HUES6 (cell line): Measurements from ENCODE around the gene CFAP47.
"Not testable (repeated sequence)": the region's sequence is repeated elsewhere in the genome, so short reads cannot be mapped to it uniquely, and the experiment has no call there.

ENCODE experiments used
- H3K27ac ChIP-seq: 2 replicates; pipeline ENCODE4 v1.7.0; 2013; ENCODE audit warnings: low read depth, mild to moderate bottlenecking, low read length, inconsistent platforms
- H3K27me3 ChIP-seq: 2 replicates; pipeline ENCODE4 v1.6.1; 2013; ENCODE audit warnings: low read length; ENCODE audit not compliant: control insufficient read depth, insufficient read depth
- H3K36me3 ChIP-seq: 2 replicates; pipeline ENCODE4 v1.6.1; 2013; ENCODE audit warnings: low read length; ENCODE audit not compliant: control insufficient read depth, insufficient read depth
- H3K4me1 ChIP-seq: 2 replicates; pipeline ENCODE4 v1.6.1; 2013; ENCODE audit warnings: low read length; ENCODE audit not compliant: control insufficient read depth, insufficient read depth
- H3K4me3 ChIP-seq: 2 replicates; pipeline ENCODE4 v1.5.1; 2013; ENCODE audit warnings: low read depth, low read length
- H3K9ac ChIP-seq: one replicate; pipeline ENCODE4 v1.6.1; 2013; ENCODE audit warnings: mild to moderate bottlenecking, low read length
- H3K9me3 ChIP-seq: 2 replicates; pipeline ENCODE4 v1.6.1; 2013; ENCODE audit warnings: low read depth, low read length; ENCODE audit not compliant: control insufficient read depth, insufficient read depth

Gene CFAP47

GRCh38 chrX:36234840-36235528 lies 315.4 kb downstream of the CFAP47 start:
- not testable (repeated sequence) for H3K36me3 ChIP-seq, H3K27ac ChIP-seq, H3K4me3 ChIP-seq, H3K9ac ChIP-seq, H3K9me3 ChIP-seq, H3K4me1 ChIP-seq, H3K27me3 ChIP-seq

DNA sequence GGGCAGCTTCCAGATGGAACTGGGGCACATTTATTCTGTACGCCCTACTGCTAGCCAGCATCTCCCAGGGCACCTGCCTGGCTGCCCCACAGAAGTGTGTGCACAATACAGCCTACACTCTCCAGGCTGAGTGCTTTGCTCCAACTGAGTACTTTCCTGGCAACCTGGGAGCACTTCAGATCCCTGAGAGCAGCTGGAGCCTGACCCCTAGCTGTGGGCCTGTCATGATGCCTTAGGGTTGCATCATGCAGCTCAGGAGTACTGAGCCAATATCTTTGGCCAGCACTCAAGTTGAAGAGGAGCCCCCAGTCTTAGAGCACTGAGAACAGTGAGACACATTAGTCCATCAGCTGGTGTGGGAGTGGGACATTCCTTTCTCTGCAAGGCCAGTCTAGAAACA lies 321.9 kb downstream of the CFAP47 start:
- Histone ChIP-seq H3K4me3 (no peak overlapping the region), H3K27me3 (no peaks in the 10 kb centered on the region; the same call in 1 of the 2 replicates), H3K9ac (no peak overlapping the region), H3K4me1 (no peaks in the 10 kb centered on the region), H3K9me3 (peaks cover 3% of the 10 kb centered on the region; the same call in 1 of the 2 replicates), H3K36me3 (no peaks in the 10 kb centered on the region), H3K27ac (0 out of 2 replicates have a peak overlapping the region, but pooled peaks have one; percentile 62)

DNA sequence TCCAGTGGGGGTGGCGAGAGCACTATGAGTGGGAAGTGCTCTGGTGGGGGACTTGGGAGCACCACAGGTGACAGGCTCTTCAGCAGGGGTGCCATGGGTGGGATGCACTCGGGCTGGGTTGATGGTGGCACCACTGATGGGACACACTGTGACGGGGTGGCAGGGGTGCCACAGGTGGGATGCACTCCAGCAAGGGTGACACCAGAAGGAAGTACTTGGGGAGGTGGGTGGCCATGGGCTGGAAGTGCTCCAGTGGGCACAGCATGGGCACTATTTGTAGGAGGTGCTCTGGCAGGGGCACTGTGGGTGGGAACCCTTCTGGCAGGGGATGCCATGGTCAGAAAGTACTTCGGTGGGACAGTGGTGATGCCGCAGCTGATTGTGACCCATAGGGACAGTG lies 346.6 kb downstream of the CFAP47 start:
- Histone ChIP-seq H3K4me3 (no peak overlapping the region), H3K9me3 (peaks cover 8% of the 10 kb centered on the region; the same call in 1 of the 2 replicates), H3K4me1 (no peaks in the 10 kb centered on the region), H3K36me3 (no peaks in the 10 kb centered on the region), H3K27me3 (no peaks in the 10 kb centered on the region), H3K9ac (no peak overlapping the region), H3K27ac (no peak overlapping the region)

DNA sequence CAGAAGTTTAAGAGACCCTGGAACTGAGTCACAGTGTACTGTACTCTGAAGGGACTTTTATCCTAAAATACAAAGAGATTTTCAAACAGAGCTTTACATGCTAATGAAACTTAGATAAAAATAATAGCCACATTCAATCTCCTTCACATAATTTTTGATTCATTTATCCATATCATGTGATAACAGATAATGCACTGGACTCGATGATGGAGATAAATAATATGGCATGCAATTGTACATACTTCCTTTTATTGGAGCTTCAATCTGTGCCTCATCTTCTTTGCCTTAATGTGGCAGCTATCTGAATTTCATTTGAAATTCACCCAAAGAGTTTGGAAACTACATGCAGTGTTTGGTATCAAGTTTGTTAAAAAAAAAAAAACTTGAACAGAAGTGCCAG lies 390.6 kb downstream of the CFAP47 start:
- no peak overlapping the region for H3K4me3 ChIP-seq
- no peaks in the 10 kb centered on the region for H3K36me3 ChIP-seq
- no peaks in the 10 kb centered on the region for H3K9me3 ChIP-seq
- H3K4me1 ChIP-seq, result no peaks in the 10 kb centered on the region
- no peaks in the 10 kb centered on the region; the same call in 1 of the 2 replicates for H3K27me3 ChIP-seq
- no peak overlapping the region for H3K9ac ChIP-seq
- no peak overlapping the region for H3K27ac ChIP-seq

- H3K9ac ChIP-seq, result no peak overlapping the region
- H3K9me3 ChIP-seq, result no peaks in the 10 kb centered on the region
- H3K4me1 ChIP-seq, result no peaks in the 10 kb centered on the region
- H3K4me3 ChIP-seq, result no peak overlapping the region
- no peaks in the 10 kb centered on the region; the same call in 1 of the 2 replicates for H3K27me3 ChIP-seq
- no peaks in the 10 kb centered on the region for H3K36me3 ChIP-seq
- H3K27ac ChIP-seq, result no peak overlapping the region
These were observed 394.8 kb downstream of the CFAP47 start for GRCh38 chrX:36314303-36314702.

DNA sequence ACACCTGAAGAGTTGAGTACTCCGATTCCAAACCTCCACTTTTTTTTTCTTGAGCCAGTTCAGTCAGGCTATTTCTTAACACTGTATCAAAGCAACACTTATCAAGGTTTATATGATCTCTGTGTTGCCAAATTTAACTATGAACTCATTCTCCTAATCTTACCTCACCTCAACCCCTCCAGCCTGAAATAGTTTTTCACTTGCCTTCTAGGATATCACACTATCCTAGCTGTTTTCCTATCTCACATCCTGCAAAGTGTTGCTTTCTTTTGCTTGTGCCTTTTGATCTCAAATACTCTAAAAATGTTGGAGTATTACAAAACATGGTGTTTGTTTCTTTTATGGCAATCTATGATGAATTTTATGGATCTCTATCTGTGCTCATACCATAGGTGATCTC lies 415.0 kb downstream of the CFAP47 start:
- Histone ChIP-seq H3K9ac (no peak overlapping the region), H3K27me3 (no peaks in the 10 kb centered on the region; the same call in 1 of the 2 replicates), H3K9me3 (no peaks in the 10 kb centered on the region), H3K4me3 (no peak overlapping the region), H3K36me3 (no peaks in the 10 kb centered on the region), H3K4me1 (no peaks in the 10 kb centered on the region), H3K27ac (no peak overlapping the region)

GRCh38 chrX:36336751-36337150 lies 417.2 kb downstream of the CFAP47 start:
- Histone ChIP-seq H3K9me3 (no peaks in the 10 kb centered on the region), H3K4me3 (no peak overlapping the region), H3K9ac (no peak overlapping the region), H3K4me1 (no peaks in the 10 kb centered on the region), H3K27ac (no peak overlapping the region), H3K27me3 (no peaks in the 10 kb centered on the region; the same call in 1 of the 2 replicates), H3K36me3 (no peaks in the 10 kb centered on the region)

DNA sequence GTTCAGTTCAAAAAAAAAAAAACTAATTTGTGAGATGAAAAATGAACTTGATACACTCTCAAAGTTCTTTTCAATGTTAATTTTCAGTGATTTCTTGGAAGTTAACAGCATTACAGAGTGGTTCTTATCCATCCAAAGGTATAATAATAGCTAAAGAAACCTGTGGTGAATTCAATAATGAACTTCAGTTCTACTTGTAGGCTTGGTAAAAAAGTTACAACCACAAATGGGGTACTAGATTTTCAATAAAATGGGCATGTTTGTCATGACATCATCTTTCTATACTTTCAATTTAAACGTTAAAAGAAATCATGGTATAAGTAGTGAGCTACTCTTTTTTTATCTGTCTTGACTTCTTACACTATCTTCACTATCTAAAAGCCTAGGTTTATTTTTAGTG lies 424.8 kb downstream of the CFAP47 start:
- H3K4me3 ChIP-seq, result no peak overlapping the region
- H3K9me3 ChIP-seq, result no peaks in the 10 kb centered on the region
- no peaks in the 10 kb centered on the region for H3K27me3 ChIP-seq
- H3K4me1 ChIP-seq, result peaks cover 3% of the 10 kb centered on the region; the same call in 1 of the 2 replicates
- H3K9ac ChIP-seq, result no peak overlapping the region
- no peak overlapping the region for H3K27ac ChIP-seq
- H3K36me3 ChIP-seq, result no peaks in the 10 kb centered on the region

DNA sequence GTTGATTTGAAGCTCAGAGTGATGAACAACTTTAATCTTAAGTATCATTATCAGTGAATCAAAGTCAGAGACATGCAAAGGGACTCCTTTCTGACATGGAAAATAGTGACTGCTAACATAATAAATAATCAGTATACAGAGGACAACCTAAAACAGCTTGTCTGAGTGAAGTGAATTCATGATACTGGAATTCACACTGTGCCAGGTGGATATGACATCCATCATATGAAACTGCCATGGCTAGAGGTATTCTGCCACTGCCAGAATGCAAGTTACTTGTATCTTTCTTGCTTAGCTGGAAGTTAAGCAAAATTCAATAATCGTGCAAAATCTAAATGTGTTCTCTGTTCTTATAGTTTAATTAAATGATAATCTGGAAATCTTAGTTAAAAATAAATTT lies 429.0 kb downstream of the CFAP47 start:
- Histone ChIP-seq H3K9ac (no peak overlapping the region), H3K36me3 (no peaks in the 10 kb centered on the region), H3K9me3 (no peaks in the 10 kb centered on the region), H3K27ac (no peak overlapping the region), H3K4me3 (no peak overlapping the region), H3K4me1 (peaks cover 3% of the 10 kb centered on the region; the same call in 1 of the 2 replicates), H3K27me3 (no peaks in the 10 kb centered on the region)

GRCh38 chrX:36357855-36358254 lies 438.3 kb downstream of the CFAP47 start:
- Histone ChIP-seq H3K9ac (no peak overlapping the region), H3K4me1 (no peaks in the 10 kb centered on the region), H3K36me3 (no peaks in the 10 kb centered on the region), H3K4me3 (no peak overlapping the region), H3K27me3 (no peaks in the 10 kb centered on the region; the same call in 1 of the 2 replicates), H3K9me3 (peaks cover 13% of the 10 kb centered on the region), H3K27ac (no peak overlapping the region)

- no peaks in the 10 kb centered on the region; the same call in 1 of the 2 replicates for H3K27me3 ChIP-seq
- H3K9me3 ChIP-seq, result peaks cover 9% of the 10 kb centered on the region
- H3K9ac ChIP-seq, result no peak overlapping the region
- no peak overlapping the region for H3K27ac ChIP-seq
- H3K4me3 ChIP-seq, result no peak overlapping the region
- no peaks in the 10 kb centered on the region for H3K4me1 ChIP-seq
- no peaks in the 10 kb centered on the region for H3K36me3 ChIP-seq
These were observed 444.7 kb downstream of the CFAP47 start for GRCh38 chrX:36364262-36364661.
